Left ventricle myocardium superior (tissue), 1 donor: ENCODE data around the gene ZNF384. TPM values are rescaled to one million over a fixed set of nuclear protein-coding genes. Genes with fewer than 3 reads are reported as not detected.

Experiments
- ATAC-seq: fragments of 200-7000 bp; cut with Tn5 transposase; one replicate; pipeline ENCODE4 v1.9.1; 2020; ENCODE audit warnings: mild to moderate bottlenecking, moderate library complexity
- DNase-seq: peaks from one replicate; pipeline ENCODE4 v3.0.0-alpha.2; 2020
- intact Hi-C: fragments of 100-400 bp; cut with micrococcal nuclease; formaldehyde crosslinking; loops from one replicate; pipeline ENCODE4 v1.11.0; 2022
- total RNA-seq: library from RNA; stranded (reverse); fragmentation: NEBNext Ultra II Directional; extraction: Animal tissue kit (Norgen Biotek cat#: 25700); gene quantifications from one replicate; pipeline ENCODE4 v1.2.1, GENCODE V29; 2021
- donor health status: DM: no; HTN: yes; CAD: no; lungs with severe emphysema.

ZNF384 gene
- total RNA-seq, 1 donor from 2014 or later, result 31.8 TPM

- DNase-seq (no peak), ATAC-seq (no peak)
- intact Hi-C loops, result no loop called here
Measured at GRCh38 chr12:6666211-6666610, 23.0 kb downstream of the ZNF384 start.

GRCh38 chr12:6664902-6665301 is 24.3 kb downstream of the ZNF384 start:
- intact Hi-C loops, result no loop called here
- DNase-seq (no peak), ATAC-seq (no peak)

GRCh38 chr12:6662906-6663742 is 26.1 kb downstream of the ZNF384 start, which contains the start of gene ING4:
Gene ING4, minus strand, starts transcription at chr12:6663119. Its CDS starts 18 bp downstream, at chr12:6663101.
- intact Hi-C loops, result no loop called here
- ATAC-seq (peak; percentile 99), DNase-seq (peak; percentile 98)

GRCh38 chr12:6662602-6662905 is 26.6 kb downstream of the ZNF384 start:
- intact Hi-C loops, result no loop called here
- peak; percentile 49 for ATAC-seq
- no peak for DNase-seq

- intact Hi-C loops, result no loop called here
- DNase-seq, result no peak
- ATAC-seq, result peak; percentile 90
Measured at GRCh38 chr12:6653987-6654386, 35.2 kb downstream of the ZNF384 start.

- intact Hi-C loops, result no loop called here
- peak; percentile 38 for ATAC-seq
- DNase-seq, result no peak
Measured at GRCh38 chr12:6653342-6653741, 35.8 kb downstream of the ZNF384 start.

GRCh38 chr12:6652391-6652790 is 36.8 kb downstream of the ZNF384 start:
- ATAC-seq (no peak), DNase-seq (no peak)
- intact Hi-C loops, result no loop called here

- no peak for ATAC-seq
- no peak for DNase-seq
- intact Hi-C loops, result no loop called here
Measured at GRCh38 chr12:6650832-6651231, 38.3 kb downstream of the ZNF384 start.

GRCh38 chr12:6647083-6647604 is 42.0 kb downstream of the ZNF384 start, which contains the start of gene ACRBP:
Gene ACRBP, minus strand, starts transcription at chr12:6647432. Its CDS starts 66 bp downstream, at chr12:6647366.
- intact Hi-C loops, result no loop called here
- peak; percentile 94 for DNase-seq
- ATAC-seq, result peak; percentile 95

- DNase-seq (no peak), ATAC-seq (peak; percentile 12)
- intact Hi-C loops, result no loop called here
Measured at GRCh38 chr12:6646276-6647082, 42.7 kb downstream of the ZNF384 start.

GRCh38 chr12:6644903-6645302 is 44.3 kb downstream of the ZNF384 start:
- ATAC-seq, result no peak
- intact Hi-C loops, result no loop called here
- peak; percentile 57 for DNase-seq

- intact Hi-C loops, result no loop called here
- DNase-seq (no peak), ATAC-seq (peak; percentile 45)
Measured at GRCh38 chr12:6644257-6644596, 44.9 kb downstream of the ZNF384 start.

- ATAC-seq (peak; percentile 27), DNase-seq (no peak)
- intact Hi-C loops, result no loop called here
Measured at GRCh38 chr12:6643569-6644256, 45.5 kb downstream of the ZNF384 start.

GRCh38 chr12:6641131-6641530 is 48.0 kb downstream of the ZNF384 start:
- intact Hi-C loops, result no loop called here
- ATAC-seq (no peak), DNase-seq (no peak)

- no peak for DNase-seq
- intact Hi-C loops, result no loop called here
- ATAC-seq, result no peak
Measured at GRCh38 chr12:6640497-6640896, 48.7 kb downstream of the ZNF384 start.

GRCh38 chr12:6639151-6639801 is 49.9 kb downstream of the ZNF384 start:
- no peak for DNase-seq
- no peak for ATAC-seq
- intact Hi-C loops, result no loop called here

- DNase-seq (no peak), ATAC-seq (peak; percentile 12)
- intact Hi-C loops, result no loop called here
Measured at GRCh38 chr12:6638305-6638704, 50.9 kb downstream of the ZNF384 start.

GRCh38 chr12:6635856-6636531 is 53.2 kb downstream of the ZNF384 start, which contains the start of gene LPAR5:
Gene LPAR5, minus strand, starts transcription at chr12:6635959. Its CDS starts 14,711 bp downstream, at chr12:6621248.
- intact Hi-C loops, result no loop called here
- ATAC-seq (peak; percentile 44), DNase-seq (no peak)
